ENCODE data around the gene MRGPRG.
"Not testable (repeated sequence)": the region's sequence is repeated elsewhere in the genome, so short reads cannot be mapped to it uniquely, and the experiment has no call there.

The MRGPRG gene, protein sequence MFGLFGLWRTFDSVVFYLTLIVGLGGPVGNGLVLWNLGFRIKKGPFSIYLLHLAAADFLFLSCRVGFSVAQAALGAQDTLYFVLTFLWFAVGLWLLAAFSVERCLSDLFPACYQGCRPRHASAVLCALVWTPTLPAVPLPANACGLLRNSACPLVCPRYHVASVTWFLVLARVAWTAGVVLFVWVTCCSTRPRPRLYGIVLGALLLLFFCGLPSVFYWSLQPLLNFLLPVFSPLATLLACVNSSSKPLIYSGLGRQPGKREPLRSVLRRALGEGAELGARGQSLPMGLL

GRCh38 chr11:3218483-3219280 lies at the start of gene MRGPRG:
Gene MRGPRG, minus strand, starts transcription at chr11:3218813. Its CDS starts 0 bp downstream, at chr11:3218813.
- DNase-seq, result no peak

GRCh38 chr11:3262548-3262947 lies 43.9 kb upstream of the MRGPRG start:
- not testable (repeated sequence) for DNase-seq

DNA sequence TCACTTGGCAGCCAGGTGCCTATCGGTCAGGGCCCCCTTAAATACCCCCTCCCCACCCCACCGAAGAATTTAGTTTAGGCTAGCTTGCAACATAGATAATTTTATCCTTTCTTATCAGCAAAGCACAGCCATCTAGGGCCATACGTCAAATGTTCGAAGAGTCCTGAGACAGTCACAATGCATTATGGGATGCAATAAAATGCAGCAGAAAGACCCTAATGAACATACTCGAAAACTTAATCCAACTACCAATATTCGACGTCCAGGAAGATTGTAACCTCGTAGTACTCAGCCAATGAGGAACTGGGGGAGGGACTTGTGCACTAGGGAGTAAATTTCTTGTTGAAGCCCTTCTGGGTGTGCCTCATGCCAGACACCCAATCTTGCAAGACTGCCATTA lies 43.2 kb upstream of the MRGPRG start:
- not testable (repeated sequence) for DNase-seq

DNA sequence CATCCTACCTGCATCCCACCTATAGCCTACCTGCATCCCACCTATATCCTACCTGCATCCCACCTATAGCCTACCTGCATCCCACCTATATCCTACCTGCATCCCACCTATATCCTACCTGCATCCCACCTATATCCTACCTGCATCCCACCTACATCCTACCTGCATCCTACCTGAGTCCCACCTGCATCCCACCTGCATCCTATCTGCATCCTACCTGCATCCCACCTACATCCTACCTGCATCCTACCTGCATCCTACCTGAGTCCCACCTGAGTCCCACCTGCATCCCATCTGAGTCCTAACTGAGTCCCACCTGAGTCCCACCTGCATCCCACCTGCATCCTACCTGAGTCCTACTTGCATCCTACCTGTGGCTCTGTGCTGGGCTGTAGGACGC lies 38.9 kb upstream of the MRGPRG start:
- not testable (repeated sequence) for DNase-seq

- DNase-seq, result not testable (repeated sequence)
These were observed 36.6 kb upstream of the MRGPRG start for GRCh38 chr11:3255241-3255640.

DNA sequence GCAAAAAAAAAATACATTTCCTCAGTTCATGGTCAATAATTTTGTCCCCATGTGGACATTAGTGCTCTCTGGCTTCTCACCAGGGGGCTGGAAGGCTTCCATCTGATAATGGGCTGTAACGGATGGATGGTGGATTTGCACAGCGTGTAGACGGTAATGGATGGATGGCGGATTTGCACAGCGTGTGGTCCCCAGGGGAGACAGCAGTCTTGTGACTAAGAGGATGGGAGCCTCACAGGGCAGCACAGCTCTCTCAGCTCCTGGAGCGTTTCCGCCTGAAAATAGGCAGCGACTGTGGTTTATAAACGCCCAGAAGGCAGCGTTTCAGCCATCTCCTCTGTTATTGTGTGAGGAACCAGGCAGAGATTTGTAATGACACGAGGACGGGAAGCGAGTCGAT lies 36.2 kb upstream of the MRGPRG start:
- not testable (repeated sequence) for DNase-seq

DNA sequence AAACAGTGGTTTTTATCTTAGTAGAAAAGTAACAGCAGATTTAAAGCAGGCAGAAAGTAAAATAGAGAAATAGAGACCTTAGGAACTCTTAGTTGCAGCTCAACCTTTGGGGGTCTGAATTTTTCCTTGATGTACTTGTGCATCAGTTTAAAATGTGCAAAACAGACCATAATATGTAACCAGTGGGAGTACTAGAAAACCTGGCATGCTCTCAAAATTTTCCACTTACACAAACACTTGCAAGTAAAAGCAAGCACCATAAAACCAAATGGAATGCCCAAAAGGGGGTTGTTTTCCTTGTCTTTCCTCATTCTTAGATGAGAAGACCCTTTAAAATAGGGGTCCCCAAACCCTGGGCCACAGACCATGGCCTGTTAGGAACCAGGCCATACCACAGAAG lies 26.5 kb upstream of the MRGPRG start:
- no peak for DNase-seq

- no peak for DNase-seq
These were observed 25.3 kb upstream of the MRGPRG start for GRCh38 chr11:3243880-3244279.

GRCh38 chr11:3237119-3237518 lies 18.5 kb upstream of the MRGPRG start:
- no peak for DNase-seq

GRCh38 chr11:3234846-3235245 lies 16.2 kb upstream of the MRGPRG start:
- DNase-seq, result no peak

- no peak for DNase-seq
These were observed 14.3 kb upstream of the MRGPRG start for GRCh38 chr11:3232956-3233355.

- no peak for DNase-seq
These were observed 13.5 kb upstream of the MRGPRG start, which contains the start of gene MRGPRE for GRCh38 chr11:3231851-3232744. Gene MRGPRE, minus strand, starts transcription at chr11:3232417. Its CDS starts 3,618 bp downstream, at chr11:3228799.

GRCh38 chr11:3231550-3231850 lies 12.9 kb upstream of the MRGPRG start:
- no peak for DNase-seq

GRCh38 chr11:3230636-3231549 lies 12.3 kb upstream of the MRGPRG start:
- DNase-seq, result no peak

DNA sequence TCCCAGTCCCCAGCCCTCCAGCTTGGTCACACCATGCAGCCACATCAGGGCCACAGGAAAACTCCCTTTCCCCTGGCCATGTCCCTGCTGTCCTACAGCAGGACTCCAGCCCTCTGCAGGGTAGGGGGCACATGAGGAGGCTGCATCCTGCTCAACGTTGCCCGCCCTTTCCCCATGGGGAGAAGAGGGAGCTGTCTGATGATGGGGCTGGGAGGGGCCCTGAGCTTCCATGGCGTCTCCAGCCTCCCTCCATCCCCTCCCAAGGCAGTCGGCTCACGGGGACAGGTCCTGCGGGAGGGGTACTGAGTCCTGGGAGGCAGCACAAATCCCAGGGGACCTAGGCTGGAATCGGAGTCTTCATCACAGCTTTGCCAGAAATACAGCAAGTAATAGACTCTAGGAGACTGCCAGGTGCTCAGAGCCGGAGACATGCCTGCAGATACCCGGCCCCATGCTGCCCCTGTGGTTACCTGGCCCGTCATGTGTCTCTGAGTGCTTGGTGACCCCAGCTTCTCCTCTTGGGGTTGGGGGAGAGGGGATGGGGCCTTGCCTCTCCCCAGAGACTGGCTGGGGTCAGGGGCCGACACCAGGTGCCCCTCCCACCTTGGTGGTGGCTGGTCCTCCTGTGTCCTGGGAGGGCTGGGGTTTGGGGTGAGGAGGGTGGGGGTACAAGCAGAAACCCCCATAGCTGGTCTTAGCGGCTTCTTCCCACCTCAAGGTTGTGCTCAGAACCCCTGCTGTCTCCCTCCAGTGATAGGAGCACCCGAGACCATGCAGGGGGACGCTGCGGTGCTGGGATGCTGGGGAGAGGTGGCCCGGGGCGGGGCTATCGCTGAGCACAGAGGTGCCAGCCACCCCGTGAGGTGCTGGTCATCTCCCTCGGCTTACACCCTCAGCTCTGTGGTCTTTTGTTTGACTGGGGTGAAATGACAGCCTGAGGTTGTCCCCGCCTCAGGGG lies 11.3 kb upstream of the MRGPRG start:
- no peak for DNase-seq

GRCh38 chr11:3228445-3228829 lies 9.8 kb upstream of the MRGPRG start:
- no peak for DNase-seq

DNA sequence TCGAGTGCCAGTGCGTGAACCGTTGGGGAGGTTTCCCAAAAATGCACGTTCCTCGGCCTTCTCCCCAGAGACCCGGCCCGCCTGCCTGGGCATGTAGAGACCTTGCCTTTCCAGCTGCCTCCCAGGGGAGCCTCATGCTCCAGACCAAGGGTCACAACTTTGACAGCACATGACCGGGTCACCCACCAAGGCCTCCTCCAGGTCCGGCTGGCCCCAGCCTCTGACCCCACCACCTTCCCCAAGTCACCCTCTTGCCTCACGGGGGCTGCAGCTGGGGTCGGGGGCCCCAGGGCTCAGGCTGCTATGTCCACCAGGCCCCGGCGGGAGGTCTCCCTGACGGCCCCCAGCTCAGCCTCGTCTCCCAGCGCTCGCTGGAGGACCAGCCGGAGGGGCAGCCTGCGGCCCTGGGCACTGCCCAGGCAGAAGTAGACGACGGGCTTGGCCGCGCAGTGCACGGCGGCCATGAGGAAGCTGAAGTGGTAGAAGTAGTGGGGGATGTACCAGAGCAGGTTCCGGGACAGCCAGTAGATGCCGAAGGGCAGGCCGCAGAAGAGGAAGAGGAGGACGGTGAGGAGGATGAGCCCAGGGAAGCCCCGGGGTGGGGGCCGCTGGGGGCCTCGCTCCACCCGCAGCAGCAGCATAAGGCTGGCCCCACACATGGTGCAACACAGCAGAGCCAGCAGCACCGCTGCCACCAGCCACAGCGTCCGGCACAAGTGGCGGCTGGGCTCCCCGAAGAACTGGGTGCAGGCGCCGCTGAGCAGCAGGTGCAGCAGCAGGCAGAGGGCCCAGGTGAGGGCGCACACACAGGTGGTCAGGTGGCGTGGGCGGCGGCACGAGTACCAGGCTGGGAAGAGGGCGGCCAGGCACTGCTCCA lies 9.2 kb upstream of the MRGPRG start:
- no peak for DNase-seq

DNA sequence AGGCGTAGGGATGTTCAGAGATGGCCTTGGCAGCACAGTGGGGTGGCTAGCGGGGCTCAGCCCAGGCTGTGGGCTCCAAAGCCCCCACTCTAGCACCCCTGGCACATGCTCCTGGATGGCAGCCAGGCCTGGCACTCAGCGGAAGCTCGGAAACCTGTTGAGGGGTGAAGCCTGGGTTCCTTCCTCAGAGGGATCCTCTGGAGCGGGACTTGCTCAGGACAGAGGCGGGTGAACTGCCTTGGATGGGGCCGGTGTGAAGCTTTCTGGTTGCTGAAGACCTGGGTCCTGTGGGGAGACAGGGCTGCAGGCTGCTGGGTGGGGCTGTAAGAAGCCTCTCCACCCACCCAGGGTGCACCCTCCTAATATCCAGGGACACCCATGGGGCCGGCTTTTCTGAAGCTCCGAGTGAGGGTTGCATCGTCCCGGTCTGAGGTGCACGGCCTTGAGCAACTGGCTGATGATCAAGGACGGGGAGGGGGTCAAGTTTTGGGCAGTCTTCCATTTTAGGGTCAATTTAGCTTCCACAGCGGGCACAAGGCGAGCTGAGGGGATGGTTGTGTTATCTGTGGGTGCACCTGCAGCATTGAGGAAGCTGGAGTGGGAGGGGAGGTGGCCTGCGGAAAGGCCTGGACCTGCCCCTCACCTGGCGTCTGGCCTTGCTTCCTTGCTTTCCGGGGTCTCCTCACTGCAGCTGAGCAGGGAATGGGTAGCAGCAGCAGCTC lies 8.4 kb upstream of the MRGPRG start:
- no peak for DNase-seq
